Brain microvascular endothelial cell (primary cell): ENCODE measurements around the gene SNAPC4.

Experiments used
- DNase-seq: peaks from one replicate; pipeline ENCODE4 v3.0.0-alpha.2; 2020
- H3K27ac ChIP-seq: fragments of 250-450 bp; sonication (Bioruptor Pico); 2 replicates; pipeline ENCODE4 v1.5.1; 2020; ENCODE audit warnings: mild to moderate bottlenecking, moderate library complexity
- H3K27me3 ChIP-seq: fragments of 250-450 bp; sonication (Bioruptor Pico); replicated peaks from 2 replicates; pipeline ENCODE4 v1.5.1; 2020; ENCODE audit warnings: mild to moderate bottlenecking
- H3K36me3 ChIP-seq: fragments of 250-450 bp; sonication (Bioruptor Pico); replicated peaks from 2 replicates; pipeline ENCODE4 v1.5.1; 2020; ENCODE audit warnings: mild to moderate bottlenecking
- H3K4me3 ChIP-seq: 2 replicates; pipeline ENCODE4 v1.5.1; 2011; ENCODE audit warnings: low read depth, mild to moderate bottlenecking, control low read depth, low read length, moderate library complexity
- in situ Hi-C: cut with HindIII; loops from 2 replicates; pipeline ENCODE4 v1.10.0; 2017; ENCODE audit warnings: low sequenced_read_pairs, low pct_ligation_motif_present
- TF ChIP-seq, protein P1 (sequence below): IDR thresholded peaks from 2 replicates; pipeline ENCODE4 v1.5.1; 2011; ENCODE audit warnings: low read depth, mild to moderate bottlenecking, moderate library complexity, low read length, control low read depth, inconsistent platforms; ENCODE audit errors: missing control alignments

Gene SNAPC4, protein sequence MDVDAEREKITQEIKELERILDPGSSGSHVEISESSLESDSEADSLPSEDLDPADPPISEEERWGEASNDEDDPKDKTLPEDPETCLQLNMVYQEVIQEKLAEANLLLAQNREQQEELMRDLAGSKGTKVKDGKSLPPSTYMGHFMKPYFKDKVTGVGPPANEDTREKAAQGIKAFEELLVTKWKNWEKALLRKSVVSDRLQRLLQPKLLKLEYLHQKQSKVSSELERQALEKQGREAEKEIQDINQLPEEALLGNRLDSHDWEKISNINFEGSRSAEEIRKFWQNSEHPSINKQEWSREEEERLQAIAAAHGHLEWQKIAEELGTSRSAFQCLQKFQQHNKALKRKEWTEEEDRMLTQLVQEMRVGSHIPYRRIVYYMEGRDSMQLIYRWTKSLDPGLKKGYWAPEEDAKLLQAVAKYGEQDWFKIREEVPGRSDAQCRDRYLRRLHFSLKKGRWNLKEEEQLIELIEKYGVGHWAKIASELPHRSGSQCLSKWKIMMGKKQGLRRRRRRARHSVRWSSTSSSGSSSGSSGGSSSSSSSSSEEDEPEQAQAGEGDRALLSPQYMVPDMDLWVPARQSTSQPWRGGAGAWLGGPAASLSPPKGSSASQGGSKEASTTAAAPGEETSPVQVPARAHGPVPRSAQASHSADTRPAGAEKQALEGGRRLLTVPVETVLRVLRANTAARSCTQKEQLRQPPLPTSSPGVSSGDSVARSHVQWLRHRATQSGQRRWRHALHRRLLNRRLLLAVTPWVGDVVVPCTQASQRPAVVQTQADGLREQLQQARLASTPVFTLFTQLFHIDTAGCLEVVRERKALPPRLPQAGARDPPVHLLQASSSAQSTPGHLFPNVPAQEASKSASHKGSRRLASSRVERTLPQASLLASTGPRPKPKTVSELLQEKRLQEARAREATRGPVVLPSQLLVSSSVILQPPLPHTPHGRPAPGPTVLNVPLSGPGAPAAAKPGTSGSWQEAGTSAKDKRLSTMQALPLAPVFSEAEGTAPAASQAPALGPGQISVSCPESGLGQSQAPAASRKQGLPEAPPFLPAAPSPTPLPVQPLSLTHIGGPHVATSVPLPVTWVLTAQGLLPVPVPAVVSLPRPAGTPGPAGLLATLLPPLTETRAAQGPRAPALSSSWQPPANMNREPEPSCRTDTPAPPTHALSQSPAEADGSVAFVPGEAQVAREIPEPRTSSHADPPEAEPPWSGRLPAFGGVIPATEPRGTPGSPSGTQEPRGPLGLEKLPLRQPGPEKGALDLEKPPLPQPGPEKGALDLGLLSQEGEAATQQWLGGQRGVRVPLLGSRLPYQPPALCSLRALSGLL (N-terminal part only)

DNA sequence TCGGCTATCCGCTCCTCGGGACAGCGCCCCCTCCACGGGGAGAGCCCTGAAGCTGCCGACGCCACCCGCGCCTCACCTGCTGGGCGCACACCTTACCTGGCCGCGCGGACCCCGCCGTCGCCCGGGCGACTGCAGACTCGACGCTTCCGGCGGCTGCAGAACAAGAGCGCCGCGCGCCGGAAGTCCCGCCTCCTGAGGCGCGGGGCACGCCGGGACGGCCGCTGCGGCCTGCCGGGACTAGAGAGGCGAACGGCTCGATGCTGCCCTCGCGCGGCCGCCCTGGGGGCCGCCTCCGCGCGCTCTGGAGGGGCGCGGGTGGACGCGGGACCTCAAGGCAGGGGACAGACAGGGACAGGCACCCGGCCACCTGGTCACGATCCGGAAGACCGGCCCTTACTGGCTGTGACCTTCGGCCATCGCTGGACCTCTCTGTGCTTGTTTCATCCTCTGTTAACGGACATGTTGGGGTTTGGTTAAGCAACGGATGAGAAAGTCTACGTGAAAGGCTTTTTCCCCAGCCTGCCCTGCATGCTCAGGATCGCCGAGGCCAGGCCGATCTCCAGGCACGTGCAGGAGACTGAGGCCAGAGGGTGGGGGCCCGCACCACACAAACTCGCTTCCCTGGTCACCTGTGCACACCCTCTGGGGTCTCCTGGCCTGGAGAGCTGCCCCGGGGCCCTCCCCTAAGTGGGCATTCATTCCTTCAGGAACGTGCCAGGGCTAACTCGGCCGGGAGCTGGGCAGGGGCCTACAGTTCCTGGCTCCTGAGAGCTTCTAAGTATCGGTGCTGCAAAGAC lies at the start of gene SNAPC4:
TSS of gene SNAPC4 (minus strand) at position 133 of the 797 bp plus-strand sequence. CDS start 1,742 bp downstream, outside the sequence.
- TF ChIP-seq, protein P1, sequence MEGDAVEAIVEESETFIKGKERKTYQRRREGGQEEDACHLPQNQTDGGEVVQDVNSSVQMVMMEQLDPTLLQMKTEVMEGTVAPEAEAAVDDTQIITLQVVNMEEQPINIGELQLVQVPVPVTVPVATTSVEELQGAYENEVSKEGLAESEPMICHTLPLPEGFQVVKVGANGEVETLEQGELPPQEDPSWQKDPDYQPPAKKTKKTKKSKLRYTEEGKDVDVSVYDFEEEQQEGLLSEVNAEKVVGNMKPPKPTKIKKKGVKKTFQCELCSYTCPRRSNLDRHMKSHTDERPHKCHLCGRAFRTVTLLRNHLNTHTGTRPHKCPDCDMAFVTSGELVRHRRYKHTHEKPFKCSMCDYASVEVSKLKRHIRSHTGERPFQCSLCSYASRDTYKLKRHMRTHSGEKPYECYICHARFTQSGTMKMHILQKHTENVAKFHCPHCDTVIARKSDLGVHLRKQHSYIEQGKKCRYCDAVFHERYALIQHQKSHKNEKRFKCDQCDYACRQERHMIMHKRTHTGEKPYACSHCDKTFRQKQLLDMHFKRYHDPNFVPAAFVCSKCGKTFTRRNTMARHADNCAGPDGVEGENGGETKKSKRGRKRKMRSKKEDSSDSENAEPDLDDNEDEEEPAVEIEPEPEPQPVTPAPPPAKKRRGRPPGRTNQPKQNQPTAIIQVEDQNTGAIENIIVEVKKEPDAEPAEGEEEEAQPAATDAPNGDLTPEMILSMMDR = peak; percentile 51

DNA sequence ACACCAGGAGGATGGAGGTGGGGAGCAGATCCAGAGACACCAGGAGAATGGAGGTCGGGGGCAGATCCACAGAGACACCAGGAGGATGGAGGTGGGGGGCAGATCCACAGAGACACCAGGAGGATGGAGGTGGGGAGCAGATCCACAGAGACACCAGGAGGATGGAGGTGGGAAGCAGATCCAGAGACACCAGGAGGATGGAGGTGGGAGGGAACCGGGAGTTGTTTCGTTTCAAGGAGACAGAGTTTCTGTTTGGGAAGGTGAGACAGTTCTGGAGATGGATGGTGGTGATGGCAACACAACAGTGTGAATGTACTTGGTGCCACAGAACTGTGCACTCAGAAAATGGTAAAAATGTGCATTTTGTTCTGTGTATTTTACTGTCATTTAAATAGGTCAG lies 48.7 kb upstream of the SNAPC4 start:
- no peak overlapping the region for H3K4me3 ChIP-seq
- DNase-seq = no peak
- TF ChIP-seq, protein P1 = no peak
- H3K27ac ChIP-seq = no peak overlapping the region
- peaks cover 75% of the 10 kb centered on the region for H3K36me3 ChIP-seq
- in situ Hi-C loops = no loop called here
- no peaks in the 10 kb centered on the region for H3K27me3 ChIP-seq

More for the DNA sequence above, at the start of gene SNAPC4:
- in situ Hi-C loops = no loop called here
- Histone ChIP-seq H3K4me3 (peak within 1 kb of the TSS; percentile 81), H3K36me3 (peaks cover 52% of the 10 kb centered on the region), H3K27ac (peak within 1 kb of the TSS; percentile 62), H3K27me3 (no peaks in the 10 kb centered on the region)
- peak; percentile 55 for DNase-seq

DNA sequence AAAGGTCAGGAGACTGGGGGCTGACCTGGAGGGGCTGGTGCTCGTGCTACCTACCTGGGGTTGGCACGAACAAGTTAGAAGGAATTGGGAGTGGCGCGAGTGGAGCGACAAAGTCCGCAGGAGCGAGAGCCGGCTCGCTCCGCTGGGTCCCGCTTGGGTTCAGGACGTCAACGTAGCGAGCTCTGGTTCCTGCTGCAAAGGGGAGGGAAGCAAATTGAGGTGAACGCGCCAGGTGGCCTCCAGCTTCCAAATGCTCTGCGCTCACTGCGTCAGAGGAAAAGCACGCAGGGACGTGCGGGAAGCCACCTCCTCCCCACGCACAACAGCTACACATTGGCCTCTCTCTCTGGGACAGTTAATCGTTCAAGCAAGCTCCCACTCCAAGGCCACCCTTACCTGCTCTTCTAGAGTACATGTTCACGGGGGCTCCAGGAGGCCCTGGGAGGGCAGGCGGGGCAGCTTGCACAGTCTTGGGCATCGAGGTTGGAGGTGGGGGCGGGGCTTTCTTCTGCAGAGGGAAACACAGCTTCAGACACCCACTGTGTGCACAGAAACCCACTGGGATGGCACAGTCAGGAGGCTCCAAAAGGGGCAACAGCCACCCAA lies 47.3 kb upstream of the SNAPC4 start:
- H3K4me3 ChIP-seq = no peak overlapping the region
- peaks cover 82% of the 10 kb centered on the region for H3K36me3 ChIP-seq
- no peaks in the 10 kb centered on the region for H3K27me3 ChIP-seq
- TF ChIP-seq, protein P1 = no peak
- no peak for DNase-seq
- in situ Hi-C loops = no loop called here
- H3K27ac ChIP-seq = no peak overlapping the region

- no peak for DNase-seq
- TF ChIP-seq, protein P1 = no peak
- Histone ChIP-seq H3K4me3 (no peak overlapping the region), H3K36me3 (peaks cover 84% of the 10 kb centered on the region), H3K27ac (no peak overlapping the region), H3K27me3 (no peaks in the 10 kb centered on the region)
- in situ Hi-C loops = no loop called here
Measured at GRCh38 chr9:136445799-136446198, 45.8 kb upstream of the SNAPC4 start.
